ENCODE data around the gene TIGD6.
A peak's percentile ranks its signal among the peaks of the same experiment; 100 is the strongest.

The TIGD6 gene

GRCh38 chr5:150001660-150002486 lies 1.4 kb upstream of the TIGD6 start:
- DNase-seq (ENCODE audit: low read depth) = peak; percentile 90
- TF ChIP-seq MYC (IDR thresholded peaks at IDR 0.05; ENCODE audit: low read depth, low read length) (0 out of 2 replicates have a peak, but pooled peaks have one; percentile 35), MAX (IDR thresholded peaks at IDR 0.05; ENCODE audit: low read depth, low read length) (peak; percentile 43), POLR2A (IDR thresholded peaks at IDR 0.05; ENCODE audit: extremely low read depth, insufficient read length) (no peak), CTCF (IDR thresholded peaks at IDR 0.05; ENCODE audit: low read depth, low read length) (peak; percentile 63)
- peak overlapping the region; percentile 100 for H3K4me3 ChIP-seq (ENCODE audit: low read depth, low read length)

- H3K4me3 ChIP-seq (ENCODE audit: low read depth, low read length) = peak overlapping the region; percentile 100
- no peak for TF ChIP-seq CTCF (IDR thresholded peaks at IDR 0.05; ENCODE audit: low read depth, low read length)
- no peak for TF ChIP-seq POLR2A (IDR thresholded peaks at IDR 0.05; ENCODE audit: extremely low read depth, insufficient read length)
- TF ChIP-seq MYC (IDR thresholded peaks at IDR 0.05; ENCODE audit: low read depth, low read length) = no peak
- no peak for TF ChIP-seq MAX (IDR thresholded peaks at IDR 0.05; ENCODE audit: low read depth, low read length)
- peak; percentile 62 for DNase-seq (ENCODE audit: low read depth)
Observed at GRCh38 chr5:150000990-150001659, 671 bp upstream of the TIGD6 start.

- H3K4me3 ChIP-seq (ENCODE audit: low read depth, low read length) = peak overlapping the region; percentile 100
- DNase-seq (ENCODE audit: low read depth) = no peak
- TF ChIP-seq POLR2A (IDR thresholded peaks at IDR 0.05; ENCODE audit: extremely low read depth, insufficient read length) (no peak), CTCF (IDR thresholded peaks at IDR 0.05; ENCODE audit: low read depth, low read length) (no peak), MAX (IDR thresholded peaks at IDR 0.05; ENCODE audit: low read depth, low read length) (no peak), MYC (IDR thresholded peaks at IDR 0.05; ENCODE audit: low read depth, low read length) (no peak)
Observed at GRCh38 chr5:149999866-150000255, 593 bp downstream of the TIGD6 start.

GRCh38 chr5:149999359-149999758 lies 1.1 kb downstream of the TIGD6 start:
- DNase-seq (ENCODE audit: low read depth) = no peak
- TF ChIP-seq MYC (IDR thresholded peaks at IDR 0.05; ENCODE audit: low read depth, low read length) (no peak), POLR2A (IDR thresholded peaks at IDR 0.05; ENCODE audit: extremely low read depth, insufficient read length) (no peak), MAX (IDR thresholded peaks at IDR 0.05; ENCODE audit: low read depth, low read length) (no peak), CTCF (IDR thresholded peaks at IDR 0.05; ENCODE audit: low read depth, low read length) (no peak)

GRCh38 chr5:149998281-149998680 lies 2.2 kb downstream of the TIGD6 start:
- TF ChIP-seq POLR2A (IDR thresholded peaks at IDR 0.05; ENCODE audit: extremely low read depth, insufficient read length) = no peak
- no peak for TF ChIP-seq MYC (IDR thresholded peaks at IDR 0.05; ENCODE audit: low read depth, low read length)
- no peak for TF ChIP-seq CTCF (IDR thresholded peaks at IDR 0.05; ENCODE audit: low read depth, low read length)
- TF ChIP-seq MAX (IDR thresholded peaks at IDR 0.05; ENCODE audit: low read depth, low read length) = no peak
- DNase-seq (ENCODE audit: low read depth) = no peak
- H3K4me3 ChIP-seq (ENCODE audit: low read depth, low read length) = no peak overlapping the region

More at GRCh38 chr5:149999359-149999758, 1.1 kb downstream of the TIGD6 start:
- peak overlapping the region; percentile 100 for H3K4me3 ChIP-seq (ENCODE audit: low read depth, low read length)
